HG03159 (cell line): ENCODE results near the gene VSTM2B.

Experiments
- ATAC-seq: cut with Tn5 transposase; IDR thresholded peaks from one replicate; pipeline ENCODE4 v1.9.1; 2021; ENCODE audit warnings: mild to moderate bottlenecking, moderate library complexity; ENCODE audit not compliant: unreplicated experiment

Gene VSTM2B

DNA sequence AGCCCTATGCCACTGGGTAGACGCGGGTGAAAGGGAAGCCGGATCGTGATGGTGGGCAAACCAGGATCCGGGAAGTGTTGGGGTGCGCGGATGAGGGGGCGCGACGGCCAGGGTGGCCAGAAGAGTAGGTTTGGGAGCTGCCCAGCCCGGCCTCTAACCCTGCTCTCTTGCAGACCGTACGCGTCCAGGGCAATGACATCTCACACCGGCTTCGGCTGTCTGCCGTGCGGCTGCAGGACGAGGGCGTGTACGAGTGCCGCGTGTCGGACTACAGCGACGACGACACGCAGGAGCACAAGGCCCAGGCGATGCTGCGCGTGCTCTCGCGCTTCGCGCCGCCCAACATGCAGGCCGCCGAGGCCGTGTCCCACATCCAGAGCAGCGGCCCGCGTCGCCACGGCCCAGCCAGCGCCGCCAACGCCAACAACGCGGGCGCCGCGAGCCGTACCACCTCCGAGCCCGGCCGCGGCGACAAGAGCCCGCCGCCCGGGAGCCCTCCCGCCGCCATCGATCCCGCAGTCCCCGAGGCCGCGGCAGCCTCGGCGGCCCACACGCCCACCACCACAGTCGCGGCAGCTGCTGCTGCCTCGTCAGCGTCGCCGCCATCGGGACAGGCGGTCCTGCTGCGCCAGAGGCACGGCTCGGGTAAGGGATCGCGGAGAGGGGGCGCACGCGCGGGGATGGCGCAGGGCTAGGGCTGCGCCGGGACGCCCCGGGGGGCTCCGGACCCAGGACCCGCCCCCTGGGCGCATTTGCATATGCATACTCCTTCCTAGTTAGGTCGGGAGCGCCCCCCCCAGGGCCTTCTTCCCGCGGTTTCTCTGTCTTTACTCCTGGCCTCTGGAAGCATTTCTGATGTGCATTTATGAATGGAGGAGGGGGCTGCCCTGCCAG is 4.1 kb downstream of the VSTM2B start:
- ATAC-seq = no peak

DNA sequence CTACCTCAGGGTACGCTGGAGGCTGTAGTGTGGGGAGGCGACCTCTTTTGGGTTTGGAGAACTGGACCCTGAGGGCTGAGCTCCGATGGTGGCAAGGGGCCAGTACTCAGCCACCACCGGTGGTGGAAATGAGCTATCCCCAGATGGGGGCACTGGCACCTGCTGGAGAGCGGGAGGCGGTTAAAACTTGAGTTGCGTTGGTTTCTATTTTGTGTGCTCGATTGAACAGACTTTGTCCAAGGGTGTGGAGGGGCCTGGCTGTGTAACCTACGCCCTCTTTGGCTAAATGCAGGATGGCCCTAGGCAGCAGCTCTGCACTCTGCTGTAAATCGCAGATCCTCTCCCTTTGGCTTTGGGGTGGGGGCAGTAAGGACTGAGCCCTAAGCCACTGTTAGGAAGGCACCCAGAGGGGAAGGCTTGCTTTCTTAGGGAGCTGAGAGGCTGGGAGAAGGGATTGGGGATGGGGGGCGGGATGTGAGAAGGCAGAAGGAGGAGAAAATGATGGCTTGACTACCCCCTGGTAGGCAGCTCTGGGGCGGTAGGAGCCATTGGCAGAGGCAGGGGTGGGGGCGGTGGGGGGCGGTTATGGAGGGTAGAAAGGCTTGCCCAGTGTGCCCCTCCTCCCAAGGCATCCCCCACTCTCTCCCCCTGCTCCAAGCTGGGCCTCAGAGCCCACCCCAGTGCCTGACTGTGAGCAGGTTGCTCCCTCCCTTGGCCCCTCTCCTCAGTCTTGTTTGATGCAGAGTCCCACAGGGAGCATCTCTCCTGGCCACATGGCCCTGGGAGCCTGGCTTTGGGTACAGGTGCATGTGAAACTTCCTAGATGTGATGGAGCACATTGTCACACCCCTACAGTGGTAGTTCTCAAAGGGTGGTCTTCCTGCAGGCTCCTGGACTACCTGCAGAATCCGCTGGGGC is 5.0 kb downstream of the VSTM2B start:
- ATAC-seq = no peak

DNA sequence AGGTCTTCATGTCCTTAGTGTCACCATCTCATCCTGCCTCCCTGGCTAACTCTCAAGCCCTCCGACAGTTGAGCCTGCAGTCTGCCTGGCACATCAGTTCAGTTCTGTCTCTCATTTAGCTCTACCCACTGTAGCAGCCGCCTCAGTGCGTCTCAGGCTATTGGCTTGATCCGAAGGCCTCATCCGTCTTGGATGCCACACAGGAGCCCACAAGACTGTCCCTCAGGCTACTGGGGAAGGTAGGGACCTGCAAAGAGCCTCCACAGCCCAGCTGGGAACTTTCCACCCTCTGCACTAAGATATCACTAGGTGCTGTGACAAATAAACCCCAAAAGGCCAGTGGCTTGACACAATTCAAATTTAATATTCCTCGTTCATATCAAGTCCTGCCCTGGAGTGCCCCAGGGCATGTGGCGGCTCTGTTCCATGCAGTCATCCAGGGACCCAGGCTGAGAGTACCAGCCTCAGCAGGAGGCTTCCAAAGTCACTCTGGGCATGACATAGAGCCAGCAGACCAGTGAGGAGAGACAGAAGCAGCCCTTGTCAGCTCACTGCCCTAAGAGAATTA is 5.7 kb downstream of the VSTM2B start:
- ATAC-seq = no peak

DNA sequence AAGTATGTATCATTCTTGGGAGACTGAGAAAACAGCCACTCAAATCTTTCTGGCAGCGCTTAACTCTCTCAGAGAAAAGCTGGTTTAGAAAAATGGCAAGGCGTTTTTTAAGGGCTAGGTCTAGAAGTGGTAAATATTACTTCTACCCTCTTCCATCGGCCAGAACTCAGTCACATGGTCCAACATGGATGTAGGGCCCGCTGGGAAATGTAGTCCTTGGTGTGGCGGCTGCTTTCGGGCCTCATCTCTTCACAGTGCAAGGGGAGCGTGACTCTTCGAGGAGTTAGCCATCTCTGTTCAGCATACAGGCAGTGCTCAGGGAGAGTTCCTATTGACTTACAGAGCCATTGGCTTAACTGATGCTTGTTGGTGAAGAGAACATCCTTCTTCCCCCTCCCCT is 6.3 kb downstream of the VSTM2B start:
- ATAC-seq = no peak

DNA sequence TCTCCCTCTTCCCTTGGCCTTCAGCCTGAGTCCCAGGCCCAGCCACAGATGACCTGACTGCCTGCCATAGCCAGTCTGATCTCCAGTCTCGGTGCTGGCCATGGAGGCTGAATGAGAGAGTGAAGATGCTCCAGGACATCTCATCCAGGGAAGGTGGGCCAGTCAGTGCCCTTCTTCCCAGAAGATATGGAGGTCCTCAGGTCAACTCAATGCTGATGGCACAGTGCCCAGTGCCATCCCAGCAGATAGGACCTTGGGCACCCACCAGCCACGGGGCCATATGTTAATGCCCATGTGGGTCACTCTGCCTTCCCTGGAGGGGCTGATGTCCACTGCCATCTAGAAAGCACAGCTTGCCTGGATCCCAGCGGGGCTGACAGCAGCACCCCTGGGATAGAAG is 7.2 kb downstream of the VSTM2B start:
- no peak for ATAC-seq

DNA sequence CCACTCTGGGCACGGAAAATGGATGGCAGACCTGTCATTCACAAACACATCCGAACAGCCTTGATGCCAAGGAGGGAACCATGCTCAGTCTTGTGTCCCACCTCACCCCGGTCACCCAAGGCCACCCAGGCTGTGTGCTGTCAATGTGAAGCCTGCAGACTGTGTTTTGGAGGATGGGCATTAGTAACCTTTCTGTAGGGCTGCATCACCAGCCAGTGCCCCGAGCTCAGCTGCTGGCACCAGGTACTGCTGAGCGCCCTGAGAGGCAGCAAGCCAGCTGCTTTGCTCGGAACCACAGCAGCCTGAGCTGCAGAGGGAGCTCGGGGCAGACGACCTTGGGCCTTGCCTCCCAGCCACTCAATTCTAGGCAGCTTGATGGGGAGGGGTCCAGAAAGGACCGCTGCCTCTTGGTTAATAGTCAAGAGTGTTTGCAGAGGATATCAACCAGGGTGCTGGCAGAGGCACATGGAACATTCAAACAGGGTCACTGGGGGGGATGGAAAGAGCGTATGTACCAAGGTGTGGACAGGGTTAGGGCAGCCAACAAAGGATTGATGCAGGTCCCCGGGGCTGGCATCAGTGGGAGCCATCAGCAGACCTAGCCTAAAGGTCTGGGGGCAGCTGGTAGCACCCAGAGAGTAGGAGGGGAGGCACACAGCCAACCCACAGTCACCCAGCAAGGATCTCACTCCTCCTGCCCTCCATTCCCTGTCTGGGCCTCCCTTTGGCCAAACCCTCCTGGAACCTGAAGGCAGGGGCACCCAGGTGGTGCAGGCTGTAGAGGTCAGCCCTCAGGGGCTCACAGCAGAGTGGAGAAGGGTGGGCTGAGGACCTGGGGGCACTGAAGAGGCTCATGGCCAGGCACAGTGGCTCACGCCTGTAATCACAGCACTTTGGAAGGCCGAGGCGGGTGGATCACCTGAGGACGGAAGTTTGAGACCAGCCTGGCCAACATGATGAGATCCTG is 8.1 kb downstream of the VSTM2B start:
- ATAC-seq = no peak

DNA sequence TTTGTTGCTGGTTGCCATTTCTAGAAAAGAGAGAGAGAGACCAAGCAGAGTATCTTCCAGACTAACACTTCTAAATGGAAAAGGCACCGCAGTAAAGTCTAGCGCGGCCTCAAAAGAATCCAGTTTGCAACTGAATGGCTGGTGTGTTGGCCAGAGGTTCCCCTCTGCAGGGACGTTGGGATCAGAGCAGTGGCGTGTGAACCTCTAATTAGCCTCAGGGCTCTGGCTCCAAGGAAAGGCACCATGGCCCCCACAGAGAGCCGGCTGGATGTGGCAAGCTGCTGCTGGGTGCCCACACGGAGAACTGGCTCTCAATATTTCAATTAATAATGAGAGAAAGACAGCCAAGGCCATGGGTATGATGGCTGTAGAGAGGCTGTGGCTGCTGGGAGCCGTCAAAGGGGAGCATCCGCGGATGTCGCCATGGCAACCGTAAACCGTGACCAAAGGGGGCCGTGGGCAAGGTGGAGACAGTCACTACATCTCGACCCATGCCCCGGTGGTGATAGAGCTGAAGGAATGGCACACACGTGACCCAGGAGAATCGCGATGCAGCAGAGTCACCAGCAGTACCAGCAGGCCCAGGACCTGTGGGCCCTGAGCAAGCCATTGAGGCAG is 9.5 kb downstream of the VSTM2B start:
- no peak for ATAC-seq

DNA sequence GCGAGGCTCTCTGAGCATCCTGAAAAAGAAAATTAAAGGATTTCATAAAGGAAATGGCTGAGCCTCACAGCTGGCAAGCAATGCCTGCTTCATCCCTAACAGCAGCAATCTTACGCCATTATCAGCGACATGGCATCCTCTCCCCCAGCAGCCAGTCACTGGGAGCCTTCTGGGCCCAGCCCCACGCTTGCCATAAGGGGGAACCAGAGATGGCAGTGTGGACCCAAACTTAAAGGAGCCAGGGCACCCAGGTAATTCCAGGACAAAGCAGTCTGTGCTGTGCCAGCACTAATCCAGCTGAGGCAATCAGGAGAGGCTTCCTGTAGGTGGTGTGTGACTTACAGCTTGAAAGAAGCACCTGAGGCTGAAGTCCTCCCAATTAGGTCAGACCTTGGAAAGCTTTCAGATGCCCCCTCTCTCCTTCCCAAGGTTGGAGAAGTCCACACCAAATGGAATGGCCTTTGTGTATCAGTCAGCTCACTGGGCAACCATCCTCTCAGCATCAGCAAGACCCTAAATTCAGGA is 10.3 kb downstream of the VSTM2B start:
- no peak for ATAC-seq

DNA sequence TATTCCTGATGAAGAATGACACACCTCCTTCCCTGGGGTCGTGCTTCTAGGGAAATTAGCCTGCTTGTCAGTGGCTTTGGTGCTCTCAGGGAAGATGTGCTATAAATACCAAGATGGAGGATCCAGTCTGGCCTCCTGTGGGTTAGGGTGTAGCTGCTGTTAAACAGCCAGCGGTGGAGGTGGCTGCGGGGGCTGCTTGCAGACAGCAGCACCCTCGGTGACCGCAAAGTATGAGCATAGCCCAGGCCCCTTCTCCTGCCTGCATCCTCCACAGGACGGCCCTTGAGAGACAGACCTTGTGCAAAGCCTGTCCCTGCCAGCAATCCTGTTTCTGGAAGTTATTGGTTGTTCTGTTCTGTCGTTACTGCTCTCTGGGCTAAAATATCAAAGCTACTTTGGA is 11.4 kb downstream of the VSTM2B start:
- no peak for ATAC-seq

DNA sequence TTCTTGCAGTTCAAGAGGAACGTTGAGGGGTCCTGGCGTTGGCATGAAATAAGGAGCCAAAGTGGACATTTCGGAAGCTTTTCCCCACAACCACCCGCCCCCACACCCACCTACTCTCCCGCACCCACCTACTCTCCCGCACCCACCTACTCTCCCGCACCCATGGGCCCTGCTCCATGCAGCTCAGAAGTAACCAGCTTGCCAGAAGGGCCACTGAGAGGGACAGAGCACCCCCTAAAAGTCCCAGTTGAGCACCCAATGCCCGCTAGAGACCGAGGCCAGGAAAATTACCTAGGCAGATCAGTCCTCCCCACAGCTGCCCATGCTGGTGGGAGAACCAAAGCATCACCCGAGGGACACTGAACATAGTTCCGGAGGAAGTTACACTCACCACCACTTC is 11.8 kb downstream of the VSTM2B start:
- ATAC-seq = no peak

DNA sequence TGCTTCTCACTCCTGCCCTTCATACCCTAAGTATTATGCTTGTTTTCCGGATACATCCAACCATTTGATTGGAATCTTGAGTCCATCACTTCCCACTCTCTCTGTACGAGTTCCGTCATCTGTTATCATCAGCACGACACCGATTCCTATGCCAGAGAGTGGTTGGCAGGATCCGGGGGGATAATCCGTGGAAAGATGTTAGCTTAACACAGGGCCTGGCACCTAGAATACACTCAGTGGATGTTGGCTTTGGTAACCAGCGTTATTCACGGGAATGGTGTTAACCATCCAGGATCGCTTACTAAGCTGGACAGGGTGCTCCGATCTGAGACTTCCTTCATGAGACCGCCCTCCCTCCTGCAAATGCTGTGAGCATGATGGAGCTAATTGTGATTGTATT is 12.4 kb downstream of the VSTM2B start:
- no peak for ATAC-seq

DNA sequence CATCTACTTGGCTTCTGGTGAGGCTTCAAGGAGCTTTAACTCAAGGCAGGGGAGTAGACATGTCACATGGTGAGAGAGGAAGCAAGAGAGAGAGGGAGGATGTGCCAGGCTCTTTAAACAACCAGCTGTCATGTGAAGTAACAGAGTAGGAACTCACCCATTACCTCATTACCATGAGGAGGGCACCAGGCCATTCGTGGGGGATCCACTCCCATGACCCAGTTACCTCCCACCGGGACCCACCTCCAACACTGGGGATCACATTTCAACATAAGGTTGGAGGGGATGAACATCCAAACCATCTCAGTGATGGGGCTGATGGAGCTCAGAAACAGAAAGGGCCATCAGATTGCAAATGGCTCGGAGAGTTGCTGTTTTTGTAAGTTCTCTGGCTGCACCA is 12.9 kb downstream of the VSTM2B start:
- no peak for ATAC-seq

DNA sequence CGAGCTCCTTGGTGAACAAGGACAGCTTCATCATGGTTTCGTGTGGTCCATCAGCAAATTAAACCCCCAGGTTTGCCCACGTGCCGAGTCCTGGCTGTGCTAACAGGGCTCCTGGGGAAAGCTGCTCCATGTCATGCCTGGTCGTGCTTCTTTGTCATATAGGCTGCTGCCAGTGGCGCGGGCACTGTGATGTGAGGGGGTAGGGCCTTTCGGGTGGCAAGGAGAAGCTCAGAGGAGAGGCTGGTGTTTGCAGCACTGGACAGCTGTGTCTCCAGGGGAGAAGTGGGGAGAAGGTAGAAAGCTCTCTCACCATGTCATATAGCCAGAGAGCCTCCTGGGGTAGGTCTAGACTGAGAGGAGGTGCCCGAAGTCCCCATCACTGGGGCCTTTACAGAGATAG is 13.3 kb downstream of the VSTM2B start:
- ATAC-seq = no peak

DNA sequence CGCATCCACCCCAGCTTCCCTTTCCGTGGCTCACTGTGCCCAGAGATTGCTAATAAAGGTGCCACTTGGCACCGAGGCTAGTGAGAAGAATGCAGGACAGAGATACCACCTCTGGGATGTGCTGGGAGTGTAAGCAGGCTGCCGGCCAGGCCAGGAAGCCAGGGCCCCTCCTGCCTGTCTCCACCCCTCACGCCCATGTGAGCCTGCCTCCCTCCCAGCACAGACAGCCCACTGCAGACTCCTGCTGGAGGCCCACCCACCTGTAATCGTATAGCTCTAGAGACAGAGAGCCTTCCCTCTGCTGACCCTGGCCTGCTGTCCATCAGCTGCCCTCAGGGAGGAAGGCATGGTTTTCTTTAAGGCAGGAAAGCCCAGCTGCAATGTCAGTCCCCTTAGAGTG is 13.9 kb downstream of the VSTM2B start:
- no peak for ATAC-seq

DNA sequence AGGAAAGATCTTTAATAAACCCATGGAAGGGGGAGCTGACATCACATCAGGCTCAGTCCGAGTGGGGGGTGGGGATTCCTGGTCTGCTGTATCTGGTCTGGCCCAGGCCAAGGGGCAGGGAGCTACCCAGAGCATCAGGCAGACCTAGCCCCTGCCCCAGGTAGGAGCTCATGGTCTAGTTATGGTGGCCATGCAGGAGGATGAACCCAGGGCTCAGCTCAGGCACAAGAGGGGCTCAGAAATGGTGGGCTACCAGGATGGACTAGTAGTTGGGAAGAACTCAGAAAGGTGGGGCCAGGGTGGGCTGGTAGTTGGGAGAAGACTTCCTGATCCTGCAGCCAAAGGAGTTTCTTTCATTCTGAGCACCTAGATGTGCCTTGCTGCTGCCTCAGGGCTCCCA is 14.3 kb downstream of the VSTM2B start:
- ATAC-seq = no peak

DNA sequence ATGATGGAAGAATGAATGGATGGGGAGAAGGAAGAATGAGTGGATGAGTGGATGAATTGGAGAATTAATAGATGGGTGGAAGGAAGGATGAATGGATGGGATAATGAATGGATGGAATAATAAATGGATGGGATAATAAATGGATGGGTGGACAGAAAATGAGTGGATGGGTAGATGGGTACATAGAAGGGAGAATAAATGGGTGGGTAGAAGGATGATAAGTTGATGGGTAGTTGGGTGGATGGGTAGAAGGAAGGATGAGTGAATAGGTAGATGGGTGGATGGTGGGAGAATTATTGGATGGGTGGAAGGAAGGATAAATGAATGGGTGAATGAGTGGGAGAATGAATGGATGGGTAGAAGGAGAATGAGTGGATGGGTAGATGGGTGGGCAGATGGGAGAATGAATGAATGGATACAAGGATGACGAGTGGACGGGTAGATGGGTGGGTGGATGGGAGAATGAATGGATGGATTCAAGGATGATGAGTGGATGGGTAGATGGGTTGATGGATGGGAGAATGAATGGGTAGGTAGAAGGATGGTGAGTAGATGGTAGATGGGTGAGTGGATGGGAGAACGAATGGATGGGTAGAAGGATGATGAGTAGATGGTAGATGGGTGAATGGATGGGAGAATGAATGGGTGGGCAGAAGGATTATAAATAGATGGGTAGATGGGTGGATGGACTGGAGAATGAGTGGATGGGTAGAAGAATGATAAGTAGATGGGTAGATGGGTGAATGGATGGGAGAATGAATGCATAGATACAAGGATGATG is 15.9 kb downstream of the VSTM2B start:
- ATAC-seq = no peak

DNA sequence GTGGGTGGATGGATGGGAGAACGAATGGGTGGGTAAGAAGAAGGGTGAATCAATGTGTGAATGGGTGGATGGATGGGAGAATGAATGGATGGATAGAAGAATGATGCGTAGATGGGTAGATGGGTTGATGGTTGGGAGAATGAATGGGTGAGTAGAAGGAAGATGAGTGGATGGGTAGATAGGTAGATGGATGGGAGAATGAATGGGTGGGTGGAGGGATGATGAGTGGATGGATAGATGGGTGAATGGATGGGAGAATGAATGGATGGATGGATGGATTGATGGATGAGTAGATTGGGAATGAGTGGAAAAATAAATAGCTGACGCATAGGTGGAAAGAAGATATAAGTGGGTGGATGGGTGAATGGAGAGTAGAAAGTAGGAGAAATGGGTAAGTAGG is 16.5 kb downstream of the VSTM2B start:
- ATAC-seq = no peak

DNA sequence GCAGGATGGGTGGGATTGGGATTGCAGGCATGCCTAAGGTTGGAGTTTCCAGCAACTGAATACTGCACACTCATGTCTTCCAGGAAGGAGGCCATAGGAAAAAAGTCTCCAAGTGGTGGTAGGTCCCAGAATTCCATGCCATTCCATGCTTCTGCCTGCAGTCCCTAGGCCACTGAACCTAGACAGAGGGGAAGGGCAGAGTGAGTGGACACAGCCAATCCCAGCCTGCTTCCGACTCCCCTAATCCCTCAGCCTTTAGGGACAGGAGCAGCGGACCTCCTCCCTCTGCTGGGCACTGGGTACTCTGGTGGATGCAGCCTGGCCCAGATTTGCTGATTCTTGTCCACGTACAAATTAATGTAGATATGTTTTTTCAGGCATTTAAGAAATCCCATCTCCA is 17.0 kb downstream of the VSTM2B start:
- no peak for ATAC-seq

DNA sequence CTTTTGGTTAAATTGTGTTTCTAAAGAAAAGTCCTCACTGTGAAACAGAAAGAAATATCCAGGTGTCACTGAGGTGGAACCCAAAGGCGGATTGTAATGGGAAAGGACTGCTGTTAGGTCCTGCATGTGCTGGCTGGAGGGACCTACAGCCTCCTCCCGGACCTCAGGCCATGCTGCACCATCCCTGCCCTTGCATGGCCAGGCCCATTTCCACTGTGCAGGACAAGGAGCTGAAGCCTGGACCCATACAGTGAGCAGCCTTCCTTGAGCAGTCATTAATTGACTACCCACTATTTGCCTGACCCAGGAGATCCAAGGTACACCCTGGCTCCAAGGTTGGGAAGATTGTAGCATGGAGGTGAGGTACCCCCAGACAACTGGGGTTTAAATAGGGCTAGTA is 17.6 kb downstream of the VSTM2B start:
- ATAC-seq = no peak
